T47D (cell line): Measurements from ENCODE around the gene HKDC1.

Experiments
- DNase-seq, 2 experiments: peaks; one replicate each; pipeline versions ENCODE4 v3.0.0 to v3.0.0-alpha.2; 2011 to 2012; ENCODE audit warnings: low read depth in 1 of 2, low spot score in 1 of 2
- JUND ChIP-seq: IDR thresholded peaks from 2 replicates; pipeline ENCODE4 v1.6.1; 2012; ENCODE audit warnings: low read depth
- in situ Hi-C: cut with HindIII; loops from 2 replicates; pipeline ENCODE4 v1.10.0; 2016; ENCODE audit warnings: low sequenced_read_pairs, low pct_unique_long_range_greater_than_20kb

HKDC1 gene

DNA sequence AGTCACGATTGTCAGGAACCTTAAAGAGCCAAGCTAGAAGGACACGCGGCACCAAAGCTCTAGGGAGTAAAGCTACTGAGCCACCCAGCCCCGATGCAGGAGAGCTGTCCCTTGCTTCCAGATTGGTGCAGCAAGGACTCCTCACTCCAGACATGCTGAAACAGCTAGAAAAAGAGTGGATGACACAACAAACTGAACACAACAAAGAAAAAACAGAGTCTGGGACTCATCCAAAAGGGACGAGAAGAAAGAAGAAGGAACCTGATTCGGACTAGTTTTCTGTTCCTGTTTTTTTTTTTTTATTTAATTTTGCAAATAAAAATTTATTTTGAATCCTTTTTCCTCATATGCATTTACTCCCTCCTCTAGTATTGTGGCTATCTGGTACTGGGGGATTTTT lies 11.4 kb upstream of the HKDC1 start:
- in situ Hi-C loops = no loop called here
- TF ChIP-seq JUND = no peak
- DNase-seq = no peak

DNA sequence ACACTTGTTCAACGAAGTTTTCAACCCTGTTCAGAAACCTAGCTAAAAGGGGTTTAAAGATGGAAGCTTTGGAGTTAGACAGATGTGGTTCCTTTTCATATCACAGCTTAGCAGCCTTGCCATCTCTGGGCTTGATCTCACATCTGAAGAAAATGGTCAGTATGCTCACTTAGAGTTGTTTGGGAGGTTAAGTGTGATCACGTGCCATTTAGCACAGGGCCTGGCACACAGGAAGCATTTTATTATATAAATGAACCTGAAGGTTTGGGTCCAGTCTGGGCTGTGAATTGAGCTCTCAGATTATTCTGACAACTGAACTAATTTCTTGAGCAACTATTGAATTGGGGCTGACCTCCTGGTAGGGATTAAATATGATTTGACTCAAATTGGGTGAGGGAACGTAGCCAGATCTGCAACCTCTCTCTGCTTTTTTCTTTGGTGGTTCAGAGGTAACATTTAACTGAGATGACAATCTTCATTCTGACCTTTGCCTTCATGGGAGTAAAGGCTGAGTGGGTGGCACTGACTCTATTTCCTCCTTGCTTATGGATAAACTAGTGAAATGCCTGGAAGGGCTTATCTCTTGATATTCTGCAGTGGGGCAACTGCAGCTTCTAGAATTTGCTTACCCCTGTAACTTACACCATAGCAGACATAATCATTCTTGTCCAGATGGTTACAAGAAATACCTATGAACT lies 10.2 kb upstream of the HKDC1 start:
- DNase-seq = no peak
- TF ChIP-seq JUND = no peak
- in situ Hi-C loops = no loop called here

DNA sequence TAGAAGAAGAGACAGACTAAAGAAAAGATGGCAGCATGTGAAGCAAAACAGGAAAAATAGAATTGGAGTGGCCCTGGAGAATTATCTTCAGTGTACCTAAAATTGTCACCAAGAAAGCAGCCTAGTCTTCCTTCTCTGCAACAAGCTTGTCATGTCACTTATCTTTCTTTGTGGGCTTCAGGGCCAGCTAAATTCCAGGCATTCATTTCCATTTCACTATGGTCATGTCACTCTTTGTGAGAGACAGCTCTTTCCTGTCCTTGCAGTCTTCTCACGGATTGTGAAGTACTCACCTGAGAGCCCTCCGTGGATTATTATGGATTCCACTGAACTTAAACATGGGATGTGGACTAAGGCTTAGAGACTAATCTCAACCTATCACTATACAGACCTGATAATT lies 9.0 kb upstream of the HKDC1 start:
- no peak for DNase-seq
- TF ChIP-seq JUND = no peak
- in situ Hi-C loops = no loop called here

DNA sequence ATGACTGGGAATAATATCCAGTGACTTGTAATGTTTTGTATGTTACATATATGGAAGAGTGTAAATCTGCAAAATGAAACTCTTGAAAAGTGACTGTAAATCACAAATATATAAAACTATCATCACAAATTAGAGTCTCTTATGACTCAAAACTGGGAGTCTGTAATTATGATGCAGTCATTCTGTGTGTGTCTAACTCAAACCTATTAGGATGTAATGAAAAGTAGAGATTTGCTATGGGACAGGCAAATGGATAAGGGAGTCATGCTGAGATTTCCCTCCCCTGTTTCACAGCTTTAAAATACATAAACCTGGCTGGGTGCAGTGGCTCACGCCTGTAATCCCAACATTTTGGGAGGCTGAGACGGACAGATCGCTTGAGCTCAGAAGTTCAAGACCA lies 8.6 kb upstream of the HKDC1 start:
- TF ChIP-seq JUND = no peak
- in situ Hi-C loops = no loop called here
- DNase-seq = no peak

DNA sequence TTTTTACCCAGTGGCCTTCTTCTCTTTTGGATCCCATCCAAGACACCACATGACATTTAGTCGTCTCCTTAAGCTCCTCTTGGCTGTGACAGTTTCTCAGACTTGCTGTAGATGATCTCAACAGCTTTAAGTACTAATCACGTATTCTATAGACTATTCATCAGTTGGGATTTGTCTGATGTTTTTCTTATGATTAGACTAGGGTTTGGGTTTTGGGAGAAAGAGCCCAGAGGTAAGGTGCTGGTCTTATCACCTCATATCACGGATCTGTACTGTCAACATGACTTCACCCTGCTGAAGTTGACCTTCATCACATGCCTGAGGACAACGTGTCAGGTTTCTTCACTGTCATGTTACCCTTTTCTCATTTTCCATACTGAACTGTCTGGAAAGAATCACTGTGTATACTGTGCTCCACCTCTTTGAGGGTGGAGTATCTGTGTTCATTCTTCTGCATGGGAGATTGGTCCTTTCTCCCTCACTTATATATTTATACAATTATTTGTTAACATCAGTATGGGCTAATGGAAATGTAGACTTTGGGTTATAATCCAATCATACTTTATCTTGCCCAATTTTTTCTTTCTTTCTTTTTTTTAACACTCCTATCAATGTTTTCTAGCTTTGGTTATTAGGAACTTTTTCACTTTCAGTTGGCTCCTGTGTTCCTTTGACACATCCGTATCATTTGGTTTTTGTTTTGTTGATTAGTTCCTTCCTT lies 6.4 kb upstream of the HKDC1 start:
- DNase-seq = no peak
- in situ Hi-C loops = no loop called here
- no peak for TF ChIP-seq JUND

DNA sequence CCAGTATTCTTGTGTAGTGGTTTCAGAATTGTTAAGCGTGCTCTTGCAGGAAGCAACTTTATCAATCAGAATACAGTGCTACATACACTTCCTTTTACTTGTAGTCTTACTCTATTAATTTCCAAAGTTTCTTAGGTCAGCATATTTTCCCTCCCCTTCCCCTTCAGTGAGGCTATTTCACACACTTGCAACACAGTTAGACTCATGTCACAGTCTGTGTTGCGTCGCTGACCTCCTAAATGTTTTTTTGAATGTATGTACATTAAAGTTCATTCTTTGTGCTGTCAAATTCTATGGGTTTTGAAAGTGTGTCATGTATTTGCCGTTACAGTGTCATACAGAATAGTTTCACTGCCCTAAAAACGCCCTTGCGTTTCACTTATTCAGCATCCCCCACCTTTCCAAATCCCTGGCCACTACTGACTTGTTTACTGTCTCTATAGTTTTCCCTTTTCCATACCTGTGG lies 5.4 kb upstream of the HKDC1 start:
- in situ Hi-C loops = no loop called here
- no peak for DNase-seq
- TF ChIP-seq JUND = no peak

DNA sequence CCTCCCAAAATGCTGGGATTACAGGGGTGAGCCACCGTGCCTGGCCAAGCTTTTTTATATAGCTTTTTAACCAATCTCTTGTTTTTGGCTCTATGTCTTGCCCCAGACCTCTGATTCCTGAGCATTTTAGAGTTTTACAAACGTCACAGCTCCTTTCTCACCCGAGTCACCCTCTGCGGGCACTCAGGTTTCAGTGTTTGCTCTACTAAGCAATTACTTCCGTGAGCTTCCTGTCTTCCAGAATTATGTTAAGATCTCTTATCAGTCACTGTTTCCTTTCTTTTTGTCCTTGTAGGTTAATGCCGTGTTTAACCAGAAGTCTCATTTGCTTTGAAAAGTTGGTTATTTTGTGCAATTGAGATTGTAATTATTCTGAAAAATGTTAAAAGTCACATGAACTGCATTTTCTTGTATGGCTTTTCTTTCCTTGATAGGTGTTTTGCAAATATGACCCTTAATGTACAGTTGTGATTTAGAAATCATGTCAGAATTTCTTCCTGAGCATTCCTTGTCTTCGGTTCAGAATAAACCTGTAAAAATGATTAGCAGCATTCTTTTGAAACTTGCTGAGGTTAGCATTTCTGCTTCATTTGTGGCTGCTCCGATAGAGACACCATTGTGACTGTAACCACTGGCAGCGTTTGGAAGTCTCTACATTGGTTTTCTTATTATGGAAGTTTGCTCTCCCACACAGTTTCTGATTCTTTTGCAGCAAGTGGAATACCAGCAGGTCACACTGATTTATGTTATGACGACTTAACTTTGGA lies 4.5 kb upstream of the HKDC1 start:
- no peak for DNase-seq
- in situ Hi-C loops = no loop called here

DNA sequence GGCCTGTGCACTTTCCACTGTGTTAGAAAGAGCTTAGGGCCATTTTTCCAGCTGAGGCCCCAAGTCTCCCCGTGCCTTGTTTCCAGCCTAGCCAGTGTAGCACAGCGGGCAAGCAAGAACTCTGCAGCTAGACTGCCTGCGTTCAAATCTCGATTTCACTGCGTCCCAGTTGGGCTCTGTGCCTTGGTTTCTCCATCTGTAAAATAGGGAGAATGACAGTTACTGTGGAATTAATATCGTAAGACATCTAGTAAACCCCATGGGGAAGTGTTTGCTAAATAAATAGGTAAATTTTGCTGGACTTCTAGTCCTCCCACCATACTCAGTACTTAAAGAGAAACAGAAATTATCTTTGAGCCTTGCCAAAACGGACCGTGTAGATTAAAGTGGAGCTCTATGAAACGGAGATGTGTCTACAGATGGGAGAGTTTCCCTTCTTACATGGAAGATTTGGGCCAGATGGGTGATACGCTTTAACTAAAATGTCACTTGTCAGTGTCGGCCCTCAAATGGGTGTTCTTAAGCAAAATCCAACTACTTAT lies 3.5 kb upstream of the HKDC1 start:
- in situ Hi-C loops = no loop called here
- DNase-seq = no peak
- no peak for TF ChIP-seq JUND

More for the DNA sequence above, 4.5 kb upstream of the HKDC1 start:
- no peak for TF ChIP-seq JUND

DNA sequence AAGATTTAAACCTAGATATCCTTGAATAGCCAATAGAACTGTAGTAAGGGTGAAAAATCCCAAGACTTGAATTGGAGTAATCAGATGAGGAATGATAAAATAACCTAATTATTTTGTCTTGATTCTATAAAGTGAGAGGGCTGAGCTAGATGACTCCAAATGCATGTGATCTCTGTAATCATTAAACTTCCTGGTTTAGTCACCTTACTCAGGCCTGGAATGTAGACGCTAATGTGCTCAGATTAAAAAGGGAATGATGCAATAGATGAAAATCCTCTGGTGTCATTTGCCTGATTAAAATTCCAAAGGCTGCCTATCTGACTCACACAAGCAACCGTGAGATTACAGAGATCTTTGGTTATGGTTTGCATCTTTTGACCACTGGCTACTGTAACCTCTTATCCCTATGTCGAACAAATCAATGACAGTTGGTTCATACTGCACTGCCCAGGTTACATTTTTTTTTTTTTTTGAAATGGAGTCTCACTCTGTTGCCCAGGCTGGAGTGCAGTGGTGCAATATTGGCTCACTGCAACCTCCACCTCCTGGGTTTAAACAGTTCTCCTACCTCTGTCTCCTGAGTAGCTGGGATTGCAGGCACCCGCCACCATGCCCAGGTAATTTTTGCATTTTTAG lies 2.9 kb upstream of the HKDC1 start:
- in situ Hi-C loops = no loop called here
- TF ChIP-seq JUND = no peak
- DNase-seq = no peak

DNA sequence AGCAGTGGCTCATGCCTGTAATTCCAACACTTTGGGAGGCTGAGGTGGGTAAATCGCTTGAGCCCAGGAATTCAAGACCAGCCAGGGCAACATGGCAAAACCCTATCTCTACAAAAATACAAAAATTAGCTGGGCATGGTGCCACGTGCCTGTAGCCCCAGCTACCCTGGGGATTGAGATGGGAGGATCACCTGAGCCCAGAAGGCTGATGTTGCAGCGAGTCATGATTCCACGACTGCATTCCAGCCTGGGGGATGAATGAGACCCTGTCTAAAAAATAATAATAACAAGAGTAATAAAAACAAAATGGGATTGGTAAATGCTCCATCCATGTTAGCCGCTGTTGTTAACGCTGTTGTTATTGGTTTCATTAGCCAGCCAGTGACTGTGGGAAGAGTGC lies 1.3 kb upstream of the HKDC1 start:
- in situ Hi-C loops = no loop called here
- no peak for TF ChIP-seq JUND
- no peak for DNase-seq

DNA sequence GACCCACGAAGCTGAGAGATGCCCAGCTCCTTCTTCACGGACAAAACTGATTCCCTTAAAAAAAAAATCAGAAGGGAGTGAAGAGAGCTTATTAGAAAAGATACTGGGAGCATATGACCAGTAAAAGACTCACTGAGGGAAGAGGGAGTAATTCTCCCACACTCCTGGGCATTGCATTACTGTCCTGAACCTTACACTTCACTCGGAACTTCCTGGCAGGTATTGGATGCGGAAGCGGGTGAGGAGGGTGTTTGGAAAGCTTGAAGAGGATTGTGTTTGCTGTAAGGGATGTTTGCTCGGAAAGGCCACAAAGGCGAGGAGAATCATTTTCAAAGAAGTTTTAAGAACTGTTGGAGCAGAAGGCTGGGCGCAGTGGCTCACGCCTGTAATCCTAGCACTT lies 375 bp downstream of the HKDC1 start:
- no peak for TF ChIP-seq JUND
- in situ Hi-C loops = no loop called here
- DNase-seq = no peak
